Measurements from ENCODE around the gene DPH6. TPM values are rescaled to one million over a fixed set of nuclear protein-coding genes. Genes with fewer than 3 reads are reported as not detected.

Gene DPH6
- polyA plus RNA-seq, 2 of the 4 experiments (the other 2 are of a cell fraction): 11.0 to 33.6 TPM

GRCh38 chr15:35560258-35560657 is 14.3 kb upstream of the DPH6 start:
- H3K27ac ChIP-seq: no peak overlapping the region
- ChIA-PET CTCF (no interaction called here), POLR2A (no interaction called here)
- no peak for ATAC-seq
- H3K4me1 ChIP-seq: peaks cover 16% of the 10 kb centered on the region; the same call in 2 of the 3 replicates
- H3K4me3 ChIP-seq: no peak overlapping the region
- H3K4me2 ChIP-seq: no peak overlapping the region
- DNase-seq (ENCODE audit: low read depth in 1 of 2, low spot score in 1 of 2): no peak
- TF ChIP-seq CEBPB (IDR thresholded peaks at IDR 0.05) (no peak), HOXA7 (CRISPR knock-in tag; IDR thresholded peaks at IDR 0.05) (no peak), EP300 (IDR thresholded peaks at IDR 0.05) (no peak), GATA3 (IDR thresholded peaks at IDR 0.05; ENCODE audit: borderline replicate concordance) (no peak), BHLHE40 (IDR thresholded peaks at IDR 0.05; ENCODE audit: low read depth, low read length) (no peak)
- FAIRE-seq: no peak
- WGBS (ENCODE audit: missing lambda C conversion rate): 80% methylated on average over 1 of the region's 1 CpG
- H3K9me3 ChIP-seq: no peaks in the 10 kb centered on the region

DNA sequence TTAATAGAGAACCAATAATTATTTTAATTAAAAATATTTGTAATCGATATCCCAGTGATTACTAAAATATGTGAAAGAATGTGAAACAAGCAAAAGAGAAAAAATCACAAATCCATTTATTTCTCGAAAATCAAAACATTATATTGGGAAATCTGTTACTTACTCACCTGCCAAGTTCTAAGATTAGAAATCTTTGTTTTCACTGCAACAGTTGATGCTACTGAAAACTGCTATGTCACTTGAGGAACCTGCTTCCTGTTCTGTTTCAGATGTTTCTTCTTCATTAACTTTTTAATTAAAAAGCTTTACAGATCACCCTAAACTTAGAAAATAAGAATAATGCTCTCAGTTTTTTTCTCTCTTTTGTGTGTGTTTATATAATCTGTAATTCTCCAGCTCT is 13.7 kb upstream of the DPH6 start:
- CTCF ChIA-PET: no interaction called here
- H3K4me3 ChIP-seq: no peak overlapping the region
- TF ChIP-seq FOSL2 (IDR thresholded peaks at IDR 0.05) (no peak), FOSL2 (CRISPR knock-in tag; IDR thresholded peaks at IDR 0.05) (no peak), BCL3 (IDR thresholded peaks at IDR 0.05) (no peak), PBX3 (IDR thresholded peaks at IDR 0.05) (no peak), MAZ (IDR thresholded peaks at IDR 0.05; ENCODE audit: borderline replicate concordance, low read depth, low read length) (no peak), EHMT2 (IDR thresholded peaks at IDR 0.05; ENCODE audit: low read depth) (no peak), ZC3H11A (IDR thresholded peaks at IDR 0.05) (no peak), TFCP2L1 (CRISPR knock-in tag; IDR thresholded peaks at IDR 0.05) (no peak), NR3C1 (IDR thresholded peaks at IDR 0.05) (no peak)
- DNase-seq (ENCODE audit: low read depth in 1 of 2, low spot score in 1 of 2) (no peak), FAIRE-seq (no peak), ATAC-seq (no peak)
- H3K4me1 ChIP-seq: peaks cover 16% of the 10 kb centered on the region; the same call in 2 of the 3 replicates
- no peaks in the 10 kb centered on the region for H3K9me3 ChIP-seq
- 87% methylated on average over 2 of the region's 2 CpGs for WGBS (ENCODE audit: missing lambda C conversion rate)
- H3K4me2 ChIP-seq: no peak overlapping the region
- POLR2A ChIA-PET: no interaction called here
- H3K27ac ChIP-seq: no peak overlapping the region

DNA sequence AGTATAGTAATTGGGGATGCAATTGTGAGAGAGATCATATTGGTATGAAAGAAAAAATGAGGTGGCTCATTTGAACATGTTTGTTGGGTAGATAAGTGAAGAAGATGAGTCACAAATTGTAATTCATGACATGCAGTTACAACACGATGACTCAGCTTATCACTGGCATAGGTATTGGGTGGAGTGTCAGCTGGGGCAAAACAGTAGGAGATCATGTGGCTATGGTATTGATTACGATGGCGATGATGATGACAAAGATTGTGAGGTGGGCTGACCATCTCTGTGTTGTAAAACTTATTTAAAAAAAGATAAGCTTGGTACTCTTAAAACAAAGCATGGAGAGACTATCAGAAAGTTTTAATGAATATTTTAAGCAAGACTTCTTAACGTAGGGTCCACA is 11.6 kb upstream of the DPH6 start:
- Histone ChIP-seq H3K4me1 (peaks cover 16% of the 10 kb centered on the region; the same call in 2 of the 3 replicates), H3K27ac (peak overlapping the region; percentile 35 to 79; a peak in 5 of 6 replicates), H3K4me3 (no peak overlapping the region), H3K9me3 (no peaks in the 10 kb centered on the region), H3K4me2 (peak overlapping the region; percentile 28; the same call in 2 of the 3 replicates)
- FAIRE-seq (no peak), DNase-seq (ENCODE audit: low read depth in 1 of 2, low spot score in 1 of 2) (peak; percentile 13 to 48), ATAC-seq (peak; percentile 30 to 59; a peak in 1 of 6 replicates)
- WGBS (ENCODE audit: missing lambda C conversion rate): 57% methylated on average over 4 of the region's 4 CpGs
- POLR2A ChIA-PET: no interaction called here
- CTCF ChIA-PET: no interaction called here
- no peak for TF ChIP-seq CEBPB (IDR thresholded peaks at IDR 0.05)
- TF ChIP-seq MAFK (IDR thresholded peaks at IDR 0.05; ENCODE audit: partially characterized antibody): peak; percentile 94
- TF ChIP-seq NFE2L2 (conservative IDR thresholded peaks at IDR 0.05; ENCODE audit: low read length): peak; percentile 90
- no peak; the same call in 1 of the 2 replicates for TF ChIP-seq FOSL2 (IDR thresholded peaks at IDR 0.05)
- TF ChIP-seq FOSL2 (CRISPR knock-in tag; IDR thresholded peaks at IDR 0.05): peak; percentile 86

- H3K9me3 ChIP-seq: no peaks in the 10 kb centered on the region
- no peak for FAIRE-seq
- WGBS (ENCODE audit: missing lambda C conversion rate): 92% methylated on average over 4 of the region's 4 CpGs
- H3K4me2 ChIP-seq: peak overlapping the region; percentile 28; the same call in 2 of the 3 replicates
- no peak overlapping the region for H3K4me3 ChIP-seq
- no peak for TF ChIP-seq RARB (CRISPR knock-in tag; IDR thresholded peaks at IDR 0.05)
- no peak for DNase-seq (ENCODE audit: low read depth in 1 of 2, low spot score in 1 of 2)
- peak overlapping the region in 1 of 2 experiments; percentile 53; a peak in 1 of 6 replicates for H3K27ac ChIP-seq
- POLR2A ChIA-PET: no interaction called here
- H3K4me1 ChIP-seq: peaks cover 16% of the 10 kb centered on the region; the same call in 2 of the 3 replicates
- CTCF ChIA-PET: interaction anchor here (0.8 kb wide), 1 partner anchor 195 kb away, joined by 3 read pairs; no protein-coding TSS in a partner anchor
- no peak for ATAC-seq
Measured at GRCh38 chr15:35557012-35557411, 11.0 kb upstream of the DPH6 start.

Data from A549 (cell line).